GM10266 (cell line): Measurements from ENCODE around the gene CSNK1D.

ENCODE experiments used
- DNase-seq: peaks from one replicate; pipeline ENCODE4 v3.0.0; 2012; ENCODE audit errors: extremely low spot score
- CTCF ChIP-seq: IDR thresholded peaks from 2 replicates; pipeline ENCODE4 v1.5.1; 2012; ENCODE audit warnings: mild to moderate bottlenecking, low read depth; ENCODE audit not compliant: control insufficient read depth, insufficient read depth; ENCODE audit errors: missing control alignments

Gene CSNK1D

GRCh38 chr17:82274134-82275020 lies 877 bp upstream of the CSNK1D start:
- TF ChIP-seq CTCF, result no peak
- DNase-seq, result no peak

- DNase-seq, result peak; percentile 69
- TF ChIP-seq CTCF, result no peak
These were observed 789 bp downstream of the CSNK1D start for GRCh38 chr17:82272495-82273326.

- DNase-seq, result no peak
These were observed 2.1 kb downstream of the CSNK1D start for GRCh38 chr17:82271401-82271800.

DNA sequence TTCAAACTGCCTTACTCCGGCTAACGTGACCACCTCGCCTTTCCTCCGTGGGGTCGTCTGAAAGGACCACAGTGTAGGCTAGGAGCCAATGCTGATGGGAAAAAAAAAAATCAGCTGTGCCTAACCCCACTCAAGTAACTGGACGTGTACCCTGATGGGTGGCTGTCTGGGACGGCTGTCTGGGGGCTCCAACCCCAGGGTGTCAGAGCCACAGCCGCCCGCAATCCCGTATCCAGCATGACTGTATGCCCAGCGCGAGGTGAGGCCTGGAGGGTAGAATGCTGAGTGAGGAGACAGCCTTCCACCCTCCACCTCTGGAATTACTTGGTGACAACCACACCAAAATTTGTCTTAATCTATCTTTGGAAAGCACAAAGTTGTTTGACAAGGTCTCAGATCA lies 2.8 kb downstream of the CSNK1D start:
- no peak for DNase-seq
- TF ChIP-seq CTCF, result no peak

More at GRCh38 chr17:82271401-82271800, 2.1 kb downstream of the CSNK1D start:
- TF ChIP-seq CTCF, result no peak

DNA sequence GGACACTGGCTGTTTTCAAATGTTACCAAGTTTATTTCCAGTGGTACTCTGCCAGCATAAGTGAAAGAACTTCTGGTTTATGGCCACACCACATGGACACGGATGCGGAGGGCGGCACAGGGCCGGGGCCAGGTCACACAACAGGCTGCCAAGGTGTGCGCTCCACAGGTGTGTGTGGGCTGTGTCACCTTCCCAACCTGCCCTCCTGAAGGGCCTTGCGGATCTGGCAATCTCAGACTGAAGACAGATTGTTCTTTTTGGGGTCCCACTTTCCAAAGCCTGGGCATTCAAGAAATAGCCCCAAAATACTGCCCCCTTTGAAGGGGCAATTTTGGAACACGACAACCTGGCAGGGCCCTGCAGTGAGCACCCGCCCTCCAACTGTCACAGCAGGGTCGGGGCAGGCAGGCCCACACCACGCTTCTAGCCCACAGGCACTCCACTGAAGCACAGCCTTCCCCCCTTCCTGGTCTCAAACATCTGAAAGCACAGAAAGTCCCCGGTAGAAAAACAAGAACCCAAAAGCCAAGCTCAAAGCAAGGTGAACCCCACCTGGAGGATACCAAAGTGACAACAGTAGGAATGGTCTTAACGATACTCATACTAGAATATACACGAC lies 3.5 kb downstream of the CSNK1D start:
- no peak for DNase-seq
- TF ChIP-seq CTCF, result no peak

DNA sequence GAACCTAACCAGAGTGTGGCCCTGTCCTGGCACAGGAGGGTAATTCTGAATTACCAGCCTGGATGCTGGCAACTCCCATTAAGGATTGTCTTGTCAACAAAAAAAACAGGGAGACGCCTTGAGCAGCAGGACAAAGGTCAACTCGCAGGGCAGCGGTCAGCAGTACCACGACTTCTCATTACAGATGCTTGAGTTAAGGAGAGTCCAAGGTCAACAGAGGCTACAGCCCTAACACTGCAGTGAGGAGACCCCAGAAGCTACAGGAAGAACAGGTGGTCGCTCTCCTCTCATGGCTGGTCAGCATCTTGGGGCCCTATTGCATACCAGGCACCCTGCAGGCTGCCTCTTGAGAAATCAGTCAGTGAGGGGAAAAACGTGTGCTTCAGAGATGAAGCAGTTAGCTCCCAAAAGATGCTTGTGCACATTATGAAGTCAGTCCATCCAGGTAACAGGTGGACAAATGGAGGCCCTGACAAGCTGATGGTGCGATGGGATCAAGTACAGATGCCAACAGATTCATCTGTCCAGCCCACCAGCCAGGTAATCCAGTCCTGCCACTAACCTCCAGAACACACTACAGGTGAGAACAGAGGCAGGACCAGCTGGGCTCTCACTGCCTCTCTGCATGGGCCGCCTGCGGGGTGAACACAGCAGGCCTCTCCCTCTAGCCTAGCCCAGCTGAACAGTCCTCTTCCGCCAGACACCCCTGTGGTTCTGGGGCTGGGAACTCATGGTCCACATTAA lies 4.2 kb downstream of the CSNK1D start:
- TF ChIP-seq CTCF, result no peak
- DNase-seq, result no peak
